Mononuclear cell (primary cell): ENCODE data around the gene ZNF500. TPM values are rescaled to one million over a fixed set of nuclear protein-coding genes. Genes with fewer than 3 reads are reported as not detected.

Source experiments
- H3K27me3 ChIP-seq: 2 replicates; pipeline ENCODE4 v1.6.0; 2011; ENCODE audit warnings: low read length, control low read depth; ENCODE audit not compliant: insufficient read depth
- H3K4me1 ChIP-seq: 2 replicates; pipeline ENCODE4 v1.5.1; 2011; ENCODE audit warnings: mild to moderate bottlenecking, low read length, control low read depth; ENCODE audit not compliant: insufficient read depth
- H3K4me3 ChIP-seq: 2 replicates; pipeline ENCODE4 v1.5.1; 2011; ENCODE audit warnings: mild to moderate bottlenecking, low read length, moderate library complexity
- H3K9me3 ChIP-seq: 2 replicates; pipeline ENCODE4 v1.5.1; 2011; ENCODE audit warnings: low read depth, mild to moderate bottlenecking, control low read depth, low read length
- total RNA-seq: library from RNA; depleted of rRNA; stranded (reverse); fragments of >200 nt; gene quantifications from one replicate; pipeline ENCODE4 v1.2.3, GENCODE V29; 2012

ZNF500 gene
- total RNA-seq, 1 donor = 7.7 TPM

DNA sequence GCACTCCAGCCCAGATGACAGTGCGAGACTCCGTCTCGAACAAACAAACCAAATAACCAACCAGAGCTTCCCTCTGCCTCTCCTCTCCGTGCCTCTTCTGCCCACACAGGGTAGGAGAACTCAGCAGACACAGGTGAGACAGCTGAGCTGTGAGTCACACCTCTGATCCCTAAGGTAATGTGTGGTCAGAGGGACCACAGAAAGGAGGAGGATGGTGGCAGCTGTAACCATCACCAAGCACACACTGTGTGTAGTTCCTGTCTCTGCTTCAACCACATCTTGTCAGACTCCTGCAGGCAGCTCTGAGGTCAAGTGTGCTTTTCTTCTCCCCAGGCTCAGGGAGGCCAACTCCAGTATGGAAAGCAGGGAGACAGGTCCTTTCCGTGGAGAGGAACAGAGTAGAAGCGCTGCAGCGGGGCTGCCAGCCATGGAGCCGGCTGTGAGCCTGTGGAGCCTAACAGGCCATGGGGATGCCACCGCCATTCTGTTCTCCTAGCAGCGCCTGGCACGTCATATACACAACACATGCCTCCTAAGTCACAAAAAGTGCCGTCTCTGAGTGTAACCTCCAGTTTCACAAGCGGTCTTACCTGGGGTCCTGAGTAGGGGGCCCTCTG lies 66.5 kb downstream of the ZNF500 start:
- Histone ChIP-seq H3K4me3 (no peak overlapping the region), H3K9me3 (no peaks in the 10 kb centered on the region), H3K4me1 (no peaks in the 10 kb centered on the region), H3K27me3 (no peaks in the 10 kb centered on the region)

DNA sequence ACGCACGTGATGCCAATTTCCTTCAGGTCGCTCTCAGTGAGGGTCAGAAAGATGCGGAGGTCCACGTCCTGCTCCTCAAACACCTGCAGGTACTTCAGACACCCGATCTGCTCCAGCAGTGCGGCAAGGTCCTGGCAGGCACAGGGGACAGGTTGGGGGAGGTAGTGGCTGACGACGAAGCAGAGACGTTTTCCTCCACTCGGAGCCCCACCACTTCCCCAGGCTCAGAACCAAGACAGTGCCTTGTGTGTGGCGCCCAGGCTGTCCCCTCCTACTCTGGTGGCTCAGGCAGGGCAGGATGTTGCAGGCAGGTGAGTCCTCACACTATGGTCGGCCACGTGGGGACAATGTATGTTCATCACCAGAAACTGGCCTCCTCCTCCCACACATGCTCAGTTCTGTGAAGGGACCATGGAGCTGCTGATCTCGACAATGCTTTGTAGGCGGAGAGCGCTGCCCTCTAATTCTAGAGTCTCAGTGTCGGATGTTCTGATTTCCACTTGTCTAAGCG lies 67.9 kb downstream of the ZNF500 start:
- H3K9me3 ChIP-seq = no peaks in the 10 kb centered on the region
- H3K4me3 ChIP-seq = no peak overlapping the region
- H3K4me1 ChIP-seq = peaks cover 12% of the 10 kb centered on the region
- H3K27me3 ChIP-seq = no peaks in the 10 kb centered on the region

DNA sequence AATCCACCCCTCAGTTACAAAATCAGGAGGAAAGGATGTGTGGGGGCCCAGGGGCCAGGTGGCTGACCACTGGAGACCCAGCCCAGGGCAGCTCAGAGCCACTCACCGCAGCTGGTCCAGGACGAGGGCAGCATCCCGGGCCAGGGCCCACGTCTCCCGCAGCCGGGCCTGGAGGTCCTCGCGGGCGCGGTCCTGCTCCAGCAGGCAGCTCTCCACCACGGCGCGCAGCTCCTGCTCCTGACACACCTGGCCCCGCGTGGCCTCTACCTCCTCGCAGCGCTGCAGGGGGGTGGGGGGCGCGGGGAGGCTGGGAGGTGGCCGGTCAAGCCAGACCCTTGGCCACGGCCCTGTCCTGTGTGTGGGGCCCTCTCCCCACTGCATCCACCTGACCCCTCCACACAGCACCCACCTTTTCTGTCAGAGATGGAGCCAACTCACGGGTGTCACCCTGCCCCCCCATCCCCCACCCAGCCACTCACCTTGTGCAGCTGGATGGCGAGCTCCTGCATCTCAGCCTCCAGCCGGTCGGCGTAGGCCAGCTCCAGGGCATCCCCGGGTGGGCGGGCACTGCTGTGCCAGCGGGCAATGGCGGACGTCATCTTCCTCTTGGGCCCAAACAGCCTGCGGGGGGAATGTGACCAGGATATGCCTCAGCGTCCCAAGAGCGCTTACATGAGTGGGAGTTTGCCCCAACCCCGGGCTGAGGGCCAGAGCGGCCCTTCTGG lies 68.5 kb downstream of the ZNF500 start:
- H3K4me1 ChIP-seq = peaks cover 12% of the 10 kb centered on the region
- H3K9me3 ChIP-seq = no peaks in the 10 kb centered on the region
- no peaks in the 10 kb centered on the region for H3K27me3 ChIP-seq
- no peak overlapping the region for H3K4me3 ChIP-seq

Other genes starting within 250 kb of the ZNF500 start
- 8.0 TPM for gene CDIP1, start 228.4 kb downstream of the ZNF500 start, total RNA-seq
- 0.42 TPM for gene C16orf96, start 210.8 kb downstream of the ZNF500 start, total RNA-seq
- 7.9 TPM for gene UBALD1, start 152.3 kb downstream of the ZNF500 start, total RNA-seq
- 40.8 TPM for gene MGRN1, start 142.3 kb downstream of the ZNF500 start, total RNA-seq
- gene NUDT16L1, start 73.6 kb downstream of the ZNF500 start, total RNA-seq = 28.0 TPM
- gene ANKS3, start 32.9 kb downstream of the ZNF500 start, total RNA-seq = 3.8 TPM
- not detected for gene DNAAF8, start 32.6 kb downstream of the ZNF500 start, total RNA-seq
- gene SEPTIN12, start 21.2 kb upstream of the ZNF500 start, total RNA-seq = not detected
- gene SMIM22, start 28.2 kb upstream of the ZNF500 start, total RNA-seq = not detected
- 19.3 TPM for gene ROGDI, start 35.5 kb upstream of the ZNF500 start, total RNA-seq
- 49.7 TPM for gene GLYR1, start 80.1 kb upstream of the ZNF500 start, total RNA-seq
- 47.1 TPM for gene UBN1, start 80.3 kb upstream of the ZNF500 start, total RNA-seq
- gene PPL, start 170.0 kb upstream of the ZNF500 start, total RNA-seq = not detected
- gene SEC14L5, start 191.2 kb upstream of the ZNF500 start, total RNA-seq = 1.6 TPM